Raji (cell line): Measurements from ENCODE around the gene CES2.

Source experiments
- POLR2A ChIP-seq: IDR thresholded peaks from 2 replicates; pipeline ENCODE4 v1.6.1; 2011; ENCODE audit warnings: low read depth, low read length, control low read depth; ENCODE audit not compliant: insufficient read depth

Gene CES2

DNA sequence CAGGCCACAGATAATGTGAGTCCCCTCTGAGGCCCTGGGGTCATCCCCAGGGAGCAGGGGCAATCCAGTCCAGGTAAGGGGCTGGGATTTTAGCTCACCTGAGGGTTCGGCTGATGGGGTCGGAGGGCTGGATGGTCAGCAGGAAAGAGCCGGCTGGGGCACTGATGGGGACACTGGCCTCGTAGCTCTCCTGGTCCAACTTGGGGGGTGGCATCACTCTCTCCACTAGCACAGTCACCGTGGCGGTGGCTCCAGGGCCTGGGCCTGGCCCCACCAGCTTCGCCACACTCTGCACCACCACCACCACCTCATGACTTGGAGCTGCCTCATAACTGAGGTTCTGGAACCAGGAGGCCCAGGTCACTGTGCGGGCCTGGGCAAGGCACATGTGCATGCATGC is 23.5 kb upstream of the CES2 start:
- TF ChIP-seq POLR2A: no peak

DNA sequence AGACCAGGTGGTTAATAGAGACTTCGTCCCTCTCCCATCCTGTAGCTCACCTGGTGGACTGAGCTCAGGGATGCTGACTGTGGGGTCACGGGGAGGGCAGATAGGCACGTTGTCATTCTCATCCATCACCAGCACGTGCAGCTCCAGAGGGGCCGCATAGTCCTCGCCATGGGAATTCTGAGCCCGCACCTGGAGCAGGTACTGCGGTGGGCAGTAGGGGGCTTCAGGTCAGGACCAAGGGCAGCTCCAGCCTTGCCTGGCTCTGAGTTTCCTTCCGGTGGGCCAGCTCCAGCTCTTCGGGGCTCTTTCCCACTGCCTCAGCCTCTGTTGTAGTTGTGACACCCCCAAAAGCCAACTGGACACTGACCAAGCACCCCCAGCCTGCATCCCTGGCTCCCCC is 22.2 kb upstream of the CES2 start:
- TF ChIP-seq POLR2A: no peak

DNA sequence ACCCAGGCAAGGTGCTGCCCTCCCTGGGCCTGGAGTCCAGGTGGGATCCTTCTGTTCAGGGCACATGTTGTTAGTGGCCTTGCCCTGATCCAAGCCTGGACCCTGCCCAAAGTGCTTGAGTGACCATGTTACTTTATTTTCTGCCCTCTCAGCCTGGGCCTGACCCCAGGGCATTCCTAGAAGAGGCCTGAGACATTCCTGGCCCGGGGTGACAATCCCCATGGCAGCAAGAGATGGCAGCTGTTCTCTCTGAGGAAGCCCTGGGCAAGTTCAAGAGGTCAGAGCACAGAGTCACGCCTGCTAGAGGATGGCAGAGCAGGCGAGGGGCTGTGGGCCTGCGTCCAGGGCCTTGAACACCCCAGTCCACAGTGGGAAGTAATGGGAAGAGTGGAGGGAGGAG is 21.6 kb upstream of the CES2 start:
- no peak for TF ChIP-seq POLR2A

DNA sequence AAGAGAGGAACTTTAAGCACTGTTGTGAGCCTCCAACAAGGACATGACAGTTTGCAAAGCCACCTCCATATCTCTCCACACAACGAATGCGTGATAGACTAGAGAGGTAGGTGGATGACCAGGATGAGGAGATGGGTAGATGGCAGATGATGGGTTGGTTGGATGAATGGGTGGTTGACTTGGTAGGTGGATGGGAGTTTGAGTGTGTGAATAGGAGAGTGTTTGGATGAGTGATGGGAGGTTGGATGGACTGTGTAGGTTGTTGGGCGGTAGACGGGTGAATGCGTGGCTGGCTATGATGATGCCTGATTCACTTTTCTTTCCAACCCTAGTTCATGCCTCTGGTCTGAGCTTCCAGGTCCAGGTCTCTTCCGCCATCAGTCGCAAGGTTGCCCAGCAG is 20.8 kb upstream of the CES2 start:
- no peak for TF ChIP-seq POLR2A

DNA sequence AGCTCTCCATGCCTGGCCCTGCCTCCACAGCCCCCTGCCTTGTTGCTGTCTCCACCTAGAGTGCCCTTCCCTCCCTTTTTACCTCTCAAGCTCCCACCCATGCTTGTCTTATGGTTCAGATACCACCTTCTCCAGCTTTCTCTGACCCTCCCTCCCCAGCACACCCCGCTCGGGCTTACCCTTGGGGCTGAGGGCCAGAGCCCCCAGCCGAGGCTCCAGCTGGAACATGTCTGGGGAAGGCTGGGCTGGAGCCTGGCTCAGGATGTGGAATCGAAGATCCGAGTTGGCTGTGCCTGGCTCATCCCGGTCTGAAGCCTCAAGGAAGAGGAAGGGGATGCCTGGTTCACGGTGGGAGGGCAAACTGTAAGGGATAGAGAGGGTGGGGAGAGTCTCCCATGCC is 20.3 kb upstream of the CES2 start:
- TF ChIP-seq POLR2A: no peak

DNA sequence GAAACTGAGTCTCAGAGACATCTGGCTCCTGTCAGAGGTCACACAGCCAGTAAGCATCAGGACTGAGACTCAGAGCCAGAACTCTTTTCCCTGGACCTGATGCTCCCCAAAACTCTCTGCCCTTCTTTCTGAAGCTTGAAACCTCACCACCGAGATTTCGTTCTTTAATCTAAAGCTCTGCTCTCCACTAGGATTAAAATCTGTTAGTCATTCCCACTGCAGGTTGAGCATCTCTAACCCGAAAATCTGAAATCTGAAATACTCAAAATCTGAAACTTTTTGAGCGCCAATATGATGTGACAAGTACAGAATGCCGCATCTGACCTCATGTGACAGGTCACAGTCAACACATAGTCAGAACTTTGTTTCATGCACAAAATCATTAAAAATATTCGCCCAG is 18.8 kb upstream of the CES2 start:
- no peak for TF ChIP-seq POLR2A

DNA sequence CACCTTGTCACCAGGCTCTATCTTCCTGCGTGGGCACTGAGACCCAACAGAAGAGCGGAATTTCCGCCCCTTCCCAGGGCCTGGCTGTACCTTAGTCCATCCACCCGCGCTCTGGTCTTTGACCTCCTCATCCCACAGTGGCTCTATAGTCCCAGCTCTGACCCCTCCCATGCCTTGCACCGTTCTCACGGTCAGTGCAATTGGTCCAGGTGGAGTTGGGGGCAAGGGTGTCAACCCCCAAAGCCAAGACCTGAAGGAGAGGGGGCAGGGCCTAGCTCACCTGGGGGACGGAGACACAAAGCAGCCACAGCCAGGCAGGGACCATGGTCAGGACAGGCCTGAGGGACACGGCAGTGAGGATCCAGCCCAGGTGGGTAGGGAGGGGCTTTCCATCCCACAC is 17.6 kb upstream of the CES2 start:
- no peak for TF ChIP-seq POLR2A

DNA sequence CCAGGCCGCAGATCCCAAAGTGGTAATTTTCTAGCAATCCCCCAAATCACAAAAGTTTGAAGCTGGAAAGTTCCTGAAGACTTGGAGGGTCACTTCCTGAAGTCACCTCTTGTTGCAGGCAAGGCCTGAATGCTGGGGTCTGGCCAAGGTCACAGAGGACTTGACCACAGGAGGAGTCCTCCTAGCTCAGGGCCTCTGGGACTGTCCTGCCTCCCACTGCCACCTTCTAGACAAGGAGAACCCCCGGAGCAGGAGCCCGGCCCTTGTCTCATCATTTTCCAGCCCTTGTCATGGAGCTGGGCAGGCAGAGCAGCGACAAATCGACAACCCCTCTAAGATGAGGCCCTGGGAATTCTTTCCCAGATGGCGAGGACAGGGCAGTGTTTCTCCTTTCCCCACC is 17.0 kb upstream of the CES2 start:
- no peak for TF ChIP-seq POLR2A

DNA sequence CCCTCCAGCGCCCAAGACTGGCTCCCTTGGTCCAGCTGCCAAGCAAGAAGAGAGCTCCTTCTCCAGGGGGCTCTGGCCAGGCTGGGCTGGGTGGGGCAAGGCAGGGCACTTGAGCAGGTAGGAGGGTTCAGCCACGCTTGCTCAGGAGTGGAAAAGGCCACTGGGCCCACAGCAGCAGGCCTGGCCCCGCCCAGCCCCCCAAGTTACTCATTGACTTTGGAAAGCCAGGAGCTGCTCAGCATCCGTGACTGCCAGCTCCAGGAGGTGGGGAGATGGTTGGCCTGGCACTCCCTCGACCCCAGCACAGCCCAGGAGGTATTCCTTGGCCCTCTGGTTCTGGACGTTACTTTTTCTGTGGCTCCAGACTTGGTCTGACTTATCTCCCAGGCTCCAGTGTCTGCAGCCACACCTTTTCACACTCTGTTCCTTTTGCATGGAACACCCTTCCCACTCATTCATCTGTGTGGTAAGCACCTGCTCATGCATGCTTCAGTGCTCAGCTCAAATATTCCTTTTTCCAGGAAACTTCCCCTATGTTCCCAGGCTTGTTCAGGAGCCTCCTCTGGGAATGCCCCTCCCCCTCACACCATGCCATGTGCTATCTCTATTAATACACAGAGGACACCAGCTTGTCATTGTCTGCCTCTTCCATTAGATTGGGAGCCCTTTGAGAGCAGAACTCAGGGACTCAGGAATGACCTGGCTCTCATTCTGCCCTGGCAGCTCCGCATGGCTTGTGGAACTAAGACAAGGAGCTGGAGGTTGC is 16.3 kb upstream of the CES2 start, which contains the start of gene CDH16:
TSS of gene CDH16 (minus strand) at position 83 of the 766 bp plus-strand sequence. CDS start 820 bp downstream, outside the sequence.
- no peak for TF ChIP-seq POLR2A

DNA sequence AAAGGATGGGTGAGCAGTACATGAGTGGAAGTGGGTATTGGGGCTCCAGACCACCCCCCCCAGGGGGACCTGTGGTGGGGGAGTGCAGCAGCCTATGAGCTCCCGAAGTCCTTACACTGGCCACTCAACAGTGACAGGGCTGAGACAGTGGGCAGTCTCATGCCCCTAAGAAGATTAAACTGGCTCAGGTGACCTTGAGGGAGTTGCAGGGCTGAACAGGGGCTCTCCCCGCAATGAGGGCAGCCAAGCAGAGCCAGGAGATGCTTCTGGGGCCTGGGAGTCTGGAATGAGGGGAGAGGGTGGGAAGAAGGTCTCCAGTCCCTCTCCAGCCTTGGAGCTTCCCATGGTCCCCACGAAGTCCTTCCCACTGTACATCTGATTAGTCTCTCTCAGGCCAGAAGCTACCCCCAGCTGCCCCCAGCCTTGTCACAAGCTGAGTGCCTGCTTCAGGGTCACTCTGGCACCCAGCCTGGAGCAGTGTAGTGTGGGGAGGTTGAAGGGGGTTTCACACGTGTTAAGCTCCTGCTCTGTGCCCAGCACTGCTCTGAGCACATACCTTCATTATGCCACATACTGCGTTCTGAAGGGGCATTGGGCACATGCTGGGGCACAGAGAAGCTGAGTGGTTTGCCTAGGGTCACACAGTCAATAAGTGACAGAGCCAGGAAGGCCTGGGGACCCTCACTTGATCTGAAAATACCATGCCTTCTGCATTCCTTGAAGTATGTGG is 15.6 kb upstream of the CES2 start:
- TF ChIP-seq POLR2A: no peak

DNA sequence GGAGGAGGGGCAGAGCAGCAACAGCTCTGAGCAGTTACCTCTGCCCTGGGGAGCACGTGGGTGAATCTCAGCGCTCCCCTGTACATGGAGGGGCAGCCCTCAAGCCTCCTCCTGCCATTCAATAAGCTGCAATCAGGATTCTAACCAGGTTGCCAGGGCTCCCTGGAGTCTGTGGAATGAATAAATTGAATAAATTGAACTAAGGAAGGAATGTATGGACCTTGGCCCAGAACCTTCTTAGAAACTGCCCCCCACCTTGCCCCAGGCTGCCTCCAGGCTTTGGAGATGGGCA is 15.1 kb upstream of the CES2 start:
- TF ChIP-seq POLR2A: no peak

DNA sequence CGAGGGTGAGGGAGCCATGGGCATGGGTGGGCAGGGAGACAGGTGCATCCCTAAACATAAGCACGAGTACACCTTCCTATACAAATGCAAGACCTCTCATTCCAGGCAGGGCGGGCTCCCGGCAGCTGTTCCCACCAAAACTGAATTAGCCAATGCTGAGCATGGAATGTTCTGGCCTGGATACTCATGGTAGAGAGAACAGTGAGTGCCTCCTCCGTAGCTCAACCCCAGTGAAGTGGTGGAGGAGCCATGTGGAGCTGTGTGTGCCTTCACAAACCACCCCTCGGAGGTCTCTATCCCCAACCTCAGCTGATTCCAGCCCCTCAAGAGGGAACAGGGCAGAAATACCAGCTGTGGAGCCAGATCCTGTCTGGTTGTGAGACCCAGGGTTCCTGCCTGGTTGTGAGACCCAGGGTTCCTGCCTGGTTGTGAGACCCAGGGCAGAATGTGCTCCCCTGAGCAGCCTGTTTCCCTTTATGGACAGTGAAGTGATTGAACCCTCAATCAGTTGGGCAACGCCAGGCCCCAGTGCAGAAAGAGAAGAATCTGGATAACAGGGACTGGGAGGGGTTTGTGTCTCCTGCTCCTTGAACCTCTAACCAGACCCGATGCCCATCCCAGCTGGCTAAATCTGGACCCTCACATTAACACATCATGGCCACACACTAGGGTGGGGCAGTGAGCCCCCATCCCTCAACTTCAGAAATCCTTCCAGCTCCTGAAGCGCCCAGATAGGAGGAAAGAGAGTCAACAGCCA is 14.2 kb upstream of the CES2 start:
- no peak for TF ChIP-seq POLR2A

DNA sequence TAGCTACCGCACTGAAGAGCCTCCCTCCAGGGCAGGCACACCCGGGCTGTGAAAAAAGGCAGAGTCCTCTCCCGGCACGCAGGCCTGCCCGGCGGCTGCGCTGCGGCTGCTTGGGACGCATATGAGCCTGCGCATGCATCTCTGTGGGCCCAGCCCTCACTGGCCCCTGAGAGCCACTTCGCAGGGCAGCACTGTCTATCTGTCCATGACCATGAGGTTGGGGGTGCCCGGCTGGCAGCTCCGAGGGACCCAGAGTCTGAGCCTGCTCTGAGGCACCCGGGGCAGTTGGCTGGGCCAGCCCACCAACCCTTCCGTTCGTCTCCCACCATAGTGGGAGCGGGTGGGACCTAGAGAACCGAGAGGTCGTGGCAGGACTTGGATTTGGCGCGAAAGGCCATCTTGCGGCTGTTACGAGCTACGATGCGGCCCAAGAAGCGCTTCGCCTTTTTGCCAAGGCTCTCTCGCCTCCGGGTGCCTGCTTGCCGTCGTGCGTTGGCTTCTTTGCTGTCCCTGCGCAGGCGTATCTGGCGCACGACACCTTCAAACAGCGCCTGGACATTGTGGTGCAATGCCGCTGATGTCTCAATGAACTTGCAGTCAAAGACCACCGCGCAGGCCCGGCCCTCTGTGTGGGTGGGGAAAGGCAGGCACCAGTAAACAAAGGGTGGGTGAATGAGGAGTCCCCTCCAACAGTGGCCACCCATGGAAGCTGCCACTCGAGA is 13.4 kb upstream of the CES2 start:
- no peak for TF ChIP-seq POLR2A

DNA sequence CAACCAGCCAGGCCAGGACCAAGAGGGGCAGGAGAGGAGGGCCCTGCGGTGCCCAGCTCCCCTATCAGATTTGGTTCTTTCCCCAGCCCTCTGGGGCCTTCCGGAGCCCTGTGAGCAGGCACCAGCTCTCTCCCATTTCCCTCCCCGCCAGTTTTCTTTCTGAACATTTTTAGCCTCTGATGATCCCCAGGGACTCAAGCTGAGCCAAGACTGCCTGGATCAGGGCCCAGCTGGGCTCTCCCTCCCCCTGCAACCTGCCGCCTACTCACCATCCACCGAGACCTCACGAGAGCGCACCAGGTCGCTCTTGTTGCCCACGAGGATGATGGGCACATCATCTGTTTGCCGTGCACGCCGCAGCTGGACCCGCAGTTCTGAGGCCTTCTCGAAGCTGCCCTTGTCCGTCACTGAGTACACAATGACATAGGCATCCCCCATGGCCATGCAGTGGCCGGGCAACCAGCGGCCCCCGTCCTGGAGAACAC is 12.0 kb upstream of the CES2 start:
- no peak for TF ChIP-seq POLR2A

DNA sequence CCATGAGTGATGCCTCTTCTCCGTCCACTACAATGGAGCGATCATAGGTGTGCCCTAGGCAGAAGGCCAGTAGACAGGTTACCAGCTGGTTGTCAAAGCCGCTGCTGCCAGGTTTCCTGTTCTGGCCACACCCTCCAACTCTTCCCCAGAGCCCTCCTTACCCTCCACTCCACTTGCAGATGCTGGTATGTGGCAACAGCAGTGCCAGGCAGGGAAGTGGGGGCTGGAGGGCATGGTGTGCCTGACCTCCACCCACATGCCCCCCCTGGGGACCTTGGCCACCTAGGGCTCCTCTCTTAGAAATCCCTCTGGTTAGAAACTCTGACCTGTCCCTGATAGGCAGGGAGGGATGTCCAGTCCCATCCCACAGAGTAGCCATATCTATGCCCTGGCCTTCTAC is 11.4 kb upstream of the CES2 start:
- no peak for TF ChIP-seq POLR2A
